ENCODE results near the gene MMP21. TPM values are rescaled to one million over a fixed set of nuclear protein-coding genes. Genes with fewer than 3 reads are reported as not detected.

The MMP21 gene
- total RNA-seq, 1 experiment from 2014 or later, result not detected

DNA sequence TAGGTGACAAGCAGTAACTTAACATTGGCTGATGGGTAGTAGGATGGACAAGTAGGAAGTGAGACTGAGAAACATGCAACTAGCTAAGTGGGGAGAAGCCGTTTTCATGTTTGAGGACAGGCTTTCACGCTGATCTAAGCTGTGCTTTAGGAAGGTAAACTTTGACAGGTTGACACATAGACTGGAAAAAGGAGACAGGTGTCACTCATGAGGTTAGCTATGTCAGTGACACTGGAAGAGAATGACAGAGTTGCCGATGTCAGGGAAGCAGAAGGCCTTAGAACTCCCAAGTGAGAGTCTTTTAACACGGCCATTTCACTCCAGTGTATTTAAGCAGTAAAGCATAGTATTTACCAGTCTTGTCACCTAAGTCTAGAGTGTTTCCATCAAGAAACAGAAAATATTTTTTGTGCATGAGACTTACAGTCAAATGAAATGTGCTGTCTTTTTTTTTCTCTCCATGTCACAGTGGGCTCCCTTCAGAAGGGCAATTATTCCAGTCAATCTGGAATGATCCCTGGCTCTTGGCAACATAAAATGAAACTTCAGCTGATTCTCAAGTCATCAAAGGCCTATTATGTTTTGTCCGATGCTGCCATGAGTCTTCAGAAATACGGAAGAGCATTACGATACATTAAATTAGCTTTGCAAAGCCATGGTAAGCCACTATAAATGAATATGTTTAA lies 35.5 kb downstream of the MMP21 start:
- WGBS (ENCODE audit: extremely low coverage, insufficient read length, low lambda C conversion rate), result no CpG with 5 or more reads among the region's 7 CpGs
- Histone ChIP-seq H3K4me2 (ENCODE audit: insufficient read depth, insufficient read length, low read length) (no peak overlapping the region), H4K91ac (ENCODE audit: insufficient read length, low read depth, low read length) (no peak overlapping the region), H3K9me3 (ENCODE audit: control insufficient read depth, low read depth, low read length) (no peaks in the 10 kb centered on the region), H3K56ac (ENCODE audit: insufficient read length, low read depth, low read length) (no peak overlapping the region), H3K23me2 (ENCODE audit: insufficient read length, low read depth, low read length, poor library complexity, severe bottlenecking) (no peaks in the 10 kb centered on the region), H2BK5ac (ENCODE audit: insufficient read length, low read length) (no peak overlapping the region), H3T11ph (ENCODE audit: low read length) (no peak overlapping the region), H3K18ac (ENCODE audit: insufficient read length, low read depth, low read length) (no peak overlapping the region), H3K27me3 (ENCODE audit: insufficient read depth, low read length) (no peaks in the 10 kb centered on the region), H4K5ac (ENCODE audit: insufficient read length, low read depth, low read length) (no peak overlapping the region), H4K8ac (replicated peaks; ENCODE audit: insufficient read length, low read depth, low read length) (no peak overlapping the region), H3K79me1 (ENCODE audit: insufficient read depth, low read depth, low read length, poor library complexity, severe bottlenecking) (no peaks in the 10 kb centered on the region), H2BK20ac (ENCODE audit: low read depth, low read length, poor library complexity, severe bottlenecking) (no peak overlapping the region), H3K23ac (ENCODE audit: insufficient read length, low read depth, low read length) (no peak overlapping the region), H2BK15ac (ENCODE audit: low read depth, low read length) (no peak overlapping the region), H3K4ac (ENCODE audit: low read depth, low read length) (no peak overlapping the region), H4K20me1 (ENCODE audit: control insufficient read depth, insufficient read depth, insufficient read length) (no peaks in the 10 kb centered on the region), H2AFZ (ENCODE audit: low read length) (no peak overlapping the region), H2BK12ac (ENCODE audit: insufficient read length, low read depth, low read length) (no peak overlapping the region), H3K14ac (ENCODE audit: insufficient read depth, low read length) (no peak overlapping the region), H3K4me1 (ENCODE audit: insufficient read depth, low read length) (no peaks in the 10 kb centered on the region), H3K9ac (ENCODE audit: extremely low read depth, insufficient read length, low read length) (no peak overlapping the region), H2AK5ac (ENCODE audit: insufficient read length, low read length) (no peak overlapping the region), H3K27ac (ENCODE audit: insufficient read length, low read depth, low read length) (no peak overlapping the region), H2BK120ac (ENCODE audit: low read depth, low read length, poor library complexity, severe bottlenecking) (no peak overlapping the region), H3K79me2 (ENCODE audit: insufficient read depth, low read length) (no peaks in the 10 kb centered on the region)
- Mint-ChIP-seq H3K27ac (no peak overlapping the region), H3K27me3 (ENCODE audit: low read depth) (no peaks in the 10 kb centered on the region), H3K9me3 (no peaks in the 10 kb centered on the region), H3K36me3 (ENCODE audit: insufficient read depth in 1 of 3, low read depth in 3 of 3) (peaks cover 47 to 93% (median 87%) of the 10 kb centered on the region in 3 experiments), H3K4me1 (no peaks in the 10 kb centered on the region), H3K4me3 (no peak overlapping the region)
- DNase-seq, result no peak
- no peak for TF ChIP-seq CTCF (conservative IDR thresholded peaks at IDR 0.05)

Data from H9 (cell line).